PFSK-1 (cell line): ENCODE data around the gene ANKRD34A.

Experiments used
- FOXP2 ChIP-seq: optimal IDR thresholded peaks from 2 replicates; pipeline ENCODE3; 2011; ENCODE audit warnings: borderline replicate concordance, control low read depth, inconsistent platforms; ENCODE audit not compliant: insufficient read depth; ENCODE audit errors: extremely low read length, extremely low read depth
- POLR2AphosphoS5 ChIP-seq: IDR thresholded peaks from 2 replicates; pipeline ENCODE4 v1.6.1; 2012; ENCODE audit warnings: low read depth, mild to moderate bottlenecking, control low read depth, low read length, moderate library complexity
- SIN3A ChIP-seq: IDR thresholded peaks from 2 replicates; pipeline ENCODE4 v1.6.1; 2012; ENCODE audit warnings: mild to moderate bottlenecking, low read length, moderate library complexity, borderline replicate concordance; ENCODE audit not compliant: insufficient read depth
- TAF1 ChIP-seq: IDR thresholded peaks from 2 replicates; pipeline ENCODE4 v1.6.1; 2012; ENCODE audit warnings: low read length, control low read depth, borderline replicate concordance; ENCODE audit not compliant: insufficient read depth
- TF ChIP-seq, protein P1 (sequence below), 2 experiments: IDR thresholded peaks; 2 replicates each; pipeline versions ENCODE4 v1.6.1 to v1.8.0; 2011 to 2012; ENCODE audit warnings: low read depth in 2 of 2, low read length in 2 of 2, control low read depth in 1 of 2, inconsistent platforms in 1 of 2, mild to moderate bottlenecking in 1 of 2, moderate library complexity in 1 of 2; ENCODE audit not compliant: insufficient read depth in 1 of 2

DNA sequence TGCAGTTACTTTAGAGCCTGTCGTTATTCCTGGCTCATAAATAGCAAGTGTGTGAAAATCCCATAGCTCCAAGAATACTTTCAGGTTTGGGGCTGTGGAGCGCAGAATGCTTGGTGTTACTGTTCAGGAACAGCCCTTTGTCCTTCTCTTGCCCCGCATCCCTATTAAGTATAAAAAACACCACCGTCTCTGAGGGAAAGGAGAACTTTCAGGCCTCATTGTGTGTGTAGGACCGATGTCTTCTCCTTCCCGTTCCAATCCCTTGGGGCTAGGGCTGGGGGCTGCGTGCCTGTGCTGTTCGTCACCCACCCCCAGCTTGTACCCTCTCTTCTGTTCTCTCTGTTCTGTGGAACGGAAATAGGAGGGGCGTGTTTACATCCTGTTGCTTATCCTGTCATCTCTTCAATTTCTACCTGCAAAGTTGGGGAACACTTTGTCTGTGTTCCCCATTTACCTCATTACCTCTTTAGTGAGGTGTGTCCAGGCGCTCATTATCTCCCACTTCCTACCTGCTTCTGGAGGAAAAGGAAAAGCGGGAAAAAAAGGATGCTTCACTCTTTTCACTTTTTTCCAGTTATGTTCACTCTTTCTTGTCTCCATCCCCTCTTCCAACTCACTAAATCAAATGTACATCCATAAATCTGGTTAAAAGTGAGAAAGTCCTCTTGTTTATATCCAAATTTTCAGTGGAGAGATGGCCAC is 32.8 kb upstream of the ANKRD34A start:
- TF ChIP-seq, protein P1, sequence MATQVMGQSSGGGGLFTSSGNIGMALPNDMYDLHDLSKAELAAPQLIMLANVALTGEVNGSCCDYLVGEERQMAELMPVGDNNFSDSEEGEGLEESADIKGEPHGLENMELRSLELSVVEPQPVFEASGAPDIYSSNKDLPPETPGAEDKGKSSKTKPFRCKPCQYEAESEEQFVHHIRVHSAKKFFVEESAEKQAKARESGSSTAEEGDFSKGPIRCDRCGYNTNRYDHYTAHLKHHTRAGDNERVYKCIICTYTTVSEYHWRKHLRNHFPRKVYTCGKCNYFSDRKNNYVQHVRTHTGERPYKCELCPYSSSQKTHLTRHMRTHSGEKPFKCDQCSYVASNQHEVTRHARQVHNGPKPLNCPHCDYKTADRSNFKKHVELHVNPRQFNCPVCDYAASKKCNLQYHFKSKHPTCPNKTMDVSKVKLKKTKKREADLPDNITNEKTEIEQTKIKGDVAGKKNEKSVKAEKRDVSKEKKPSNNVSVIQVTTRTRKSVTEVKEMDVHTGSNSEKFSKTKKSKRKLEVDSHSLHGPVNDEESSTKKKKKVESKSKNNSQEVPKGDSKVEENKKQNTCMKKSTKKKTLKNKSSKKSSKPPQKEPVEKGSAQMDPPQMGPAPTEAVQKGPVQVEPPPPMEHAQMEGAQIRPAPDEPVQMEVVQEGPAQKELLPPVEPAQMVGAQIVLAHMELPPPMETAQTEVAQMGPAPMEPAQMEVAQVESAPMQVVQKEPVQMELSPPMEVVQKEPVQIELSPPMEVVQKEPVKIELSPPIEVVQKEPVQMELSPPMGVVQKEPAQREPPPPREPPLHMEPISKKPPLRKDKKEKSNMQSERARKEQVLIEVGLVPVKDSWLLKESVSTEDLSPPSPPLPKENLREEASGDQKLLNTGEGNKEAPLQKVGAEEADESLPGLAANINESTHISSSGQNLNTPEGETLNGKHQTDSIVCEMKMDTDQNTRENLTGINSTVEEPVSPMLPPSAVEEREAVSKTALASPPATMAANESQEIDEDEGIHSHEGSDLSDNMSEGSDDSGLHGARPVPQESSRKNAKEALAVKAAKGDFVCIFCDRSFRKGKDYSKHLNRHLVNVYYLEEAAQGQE (IDR thresholded peaks at IDR 0.05; ENCODE audit: insufficient read depth in 1 of 2, low read depth in 2 of 2, low read length in 2 of 2): no peak
- TF ChIP-seq POLR2AphosphoS5 (no peak), TAF1 (no peak), SIN3A (no peak), FOXP2 (peak; percentile 65)
